Smooth muscle cell (in vitro differentiated cells): ENCODE measurements around the gene SDR42E2. TPM values are rescaled to one million over a fixed set of nuclear protein-coding genes. Genes with fewer than 3 reads are reported as not detected.
A peak's percentile ranks its signal among the peaks of the same experiment; 100 is the strongest.

Experiments
- DNase-seq: peaks from one replicate; lab custom pipeline; 2025; ENCODE audit not compliant: unreplicated experiment; lab: John Stamatoyannopoulos, UW
- H2AFZ ChIP-seq: fragments of 200-600 bp; sonication (generic); 2 replicates; pipeline ENCODE4 v1.6.0; 2016; ENCODE audit warnings: antibody characterized with exemption, low read depth, mild to moderate bottlenecking
- H3F3A ChIP-seq: fragments of 200-600 bp; sonication (generic); 2 replicates; pipeline ENCODE4 v1.6.0; 2017; ENCODE audit warnings: antibody characterized with exemption, low read depth
- H3K27ac ChIP-seq: fragments of 200-600 bp; sonication (generic); 2 replicates; pipeline ENCODE4 v1.5.1; 2016; ENCODE audit warnings: low read depth, mild to moderate bottlenecking
- H3K27me3 ChIP-seq: fragments of 200-600 bp; sonication (generic); 2 replicates; pipeline ENCODE4 v1.6.1; 2016; ENCODE audit warnings: low read depth, mild to moderate bottlenecking
- H3K36me3 ChIP-seq: fragments of 200-600 bp; sonication (generic); 2 replicates; pipeline ENCODE4 v1.5.1; 2016; ENCODE audit warnings: low read depth
- H3K4me1 ChIP-seq: fragments of 200-600 bp; sonication (generic); 2 replicates; pipeline ENCODE4 v1.5.1; 2016; ENCODE audit warnings: low read depth
- H3K4me2 ChIP-seq: fragments of 200-600 bp; sonication (generic); 2 replicates; pipeline ENCODE4 v1.6.0; 2016; ENCODE audit warnings: mild to moderate bottlenecking
- H3K4me3 ChIP-seq: fragments of 200-600 bp; sonication (generic); 2 replicates; pipeline ENCODE4 v1.5.1; 2016; ENCODE audit warnings: mild to moderate bottlenecking
- H3K79me2 ChIP-seq: fragments of 200-600 bp; sonication (generic); 2 replicates; pipeline ENCODE4 v1.6.0; 2016; ENCODE audit warnings: low read depth, mild to moderate bottlenecking
- H3K9ac ChIP-seq: fragments of 200-600 bp; sonication (generic); 2 replicates; pipeline ENCODE4 v1.6.0; 2016; ENCODE audit warnings: low read depth
- H3K9me3 ChIP-seq: fragments of 200-600 bp; sonication (generic); replicated peaks from 2 replicates; pipeline ENCODE4 v1.5.1; 2016; ENCODE audit warnings: low read depth
- H4K20me1 ChIP-seq: fragments of 200-600 bp; sonication (generic); 2 replicates; pipeline ENCODE4 v1.6.0; 2016; ENCODE audit warnings: low read depth
- WGBS: methylation state at CpG from one replicate; pipeline ENCODE4 v1.1.7; 2016; ENCODE audit warnings: low lambda C conversion rate; 5-methylcytosine and 5-hydroxymethylcytosine counted together
- polyA plus RNA-seq: library from polyadenylated mRNA; unstranded; fragments of >200 nt; fragmentation: Nextera tagmentation; extraction: Ambion mirVana; gene quantifications from 2 replicates; pipeline ENCODE4 v1.2.1, GENCODE V29; 2016
- total RNA-seq: library from RNA; depleted of rRNA; stranded (reverse); fragments of >200 nt; gene quantifications from 2 replicates; pipeline ENCODE4 v1.2.3, GENCODE V29; 2014
- TF ChIP-seq, protein P1 (sequence below): fragments of 200-600 bp; sonication (generic); IDR thresholded peaks from 2 replicates; pipeline ENCODE4 v1.5.1; 2017; ENCODE audit warnings: borderline replicate concordance, mild to moderate bottlenecking, antibody characterized with exemption; ENCODE audit not compliant: insufficient read depth, poor library complexity, severe bottlenecking

Gene SDR42E2
- total and polyA plus RNA-seq, 2 experiments from 2014 or later, result 0.18 TPM; not detected in 1

DNA sequence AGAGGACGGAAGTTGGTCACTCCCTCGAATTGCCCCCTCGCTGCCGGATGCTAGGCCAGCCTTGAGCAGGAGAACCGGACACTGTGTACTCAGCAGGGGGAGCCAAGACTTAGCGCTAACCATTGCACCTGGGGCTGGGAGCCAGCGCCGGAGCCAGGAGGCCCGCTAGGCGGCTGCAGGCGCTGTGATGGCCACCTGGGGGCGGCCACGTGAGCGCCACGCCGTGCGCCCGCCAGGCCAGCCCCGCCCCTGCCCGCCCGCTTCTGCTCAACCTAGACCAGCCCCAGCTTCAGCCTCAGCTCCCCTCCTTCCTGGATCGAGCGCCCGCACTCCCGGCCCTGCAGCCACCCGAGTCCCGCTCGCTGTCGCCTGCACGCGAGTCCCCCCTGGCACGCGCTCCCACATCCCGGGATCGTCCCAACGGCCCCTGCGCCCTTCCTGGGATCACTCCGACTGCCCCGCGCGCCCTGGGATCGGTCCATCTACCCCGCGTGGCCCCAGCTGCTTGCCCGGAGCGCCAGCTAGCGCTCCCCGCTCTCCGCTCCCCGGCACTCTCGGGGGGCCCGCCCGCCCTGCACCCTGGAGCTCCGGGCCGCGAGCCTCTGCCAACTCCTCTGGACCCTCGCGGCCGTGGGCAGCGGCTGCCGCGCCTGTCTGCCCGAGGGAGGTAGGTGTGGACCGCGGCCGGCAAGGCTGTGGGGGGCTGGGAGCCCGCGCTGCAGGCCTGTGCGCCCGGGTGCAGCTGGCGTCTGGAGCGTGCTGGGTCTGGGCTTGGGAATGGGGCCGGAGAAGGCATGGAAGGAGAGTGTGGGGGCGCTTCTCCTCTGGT, 43.9 kb downstream of the SDR42E2 start, which contains the start of gene EEF2K:
TSS of gene EEF2K (plus strand) at position 266 of the 829 bp plus-strand sequence. CDS start 19,452 bp downstream, outside the sequence.
- H3K4me2 ChIP-seq, result peak within 1 kb of the TSS; percentile 87

DNA sequence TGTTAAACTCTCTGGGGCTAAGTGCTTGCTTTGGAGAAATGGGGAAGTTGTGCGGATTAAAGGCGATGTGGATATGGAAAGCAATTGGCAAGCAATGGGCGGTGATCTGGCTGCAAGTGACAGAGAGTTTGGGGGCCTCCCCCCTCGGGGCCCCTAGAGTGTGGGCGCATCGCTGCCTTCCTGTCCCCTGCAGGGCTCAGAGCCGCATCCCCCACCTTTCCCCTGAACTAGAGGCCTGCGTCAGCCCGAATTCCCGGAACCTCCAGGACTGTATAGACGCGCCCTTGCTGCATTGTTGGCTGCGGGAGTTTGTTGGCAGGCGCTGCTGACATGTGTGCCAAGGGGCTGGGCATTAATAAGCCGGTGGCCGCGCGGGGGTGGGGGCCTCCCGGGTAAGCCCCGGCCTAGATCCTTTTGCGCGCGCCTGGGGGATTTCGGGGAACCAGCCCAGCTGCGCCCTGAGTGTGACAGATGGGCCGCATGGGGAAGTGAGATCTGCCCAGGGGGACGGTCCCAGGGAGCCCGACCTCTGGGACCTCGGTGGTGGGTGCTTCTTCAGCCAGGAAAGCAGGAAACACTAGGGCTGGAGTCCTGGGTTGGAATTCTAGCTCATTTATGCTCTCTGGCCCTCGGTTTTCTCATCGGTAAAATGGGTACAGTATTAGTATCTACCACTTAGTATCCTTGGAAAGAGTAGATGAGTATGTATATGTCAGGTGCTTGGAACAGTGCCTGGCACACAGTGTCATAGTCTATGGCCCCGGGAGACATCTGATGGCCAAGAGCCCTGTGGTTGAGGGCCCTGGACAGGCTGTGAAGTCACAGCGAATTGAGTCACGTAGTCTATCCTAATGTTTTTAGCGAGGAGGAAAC, 44.8 kb downstream of the SDR42E2 start:
- DNase-seq, result peak; percentile 38
- Histone ChIP-seq H2AFZ (peak overlapping the region; percentile 94), H3K9me3 (no peaks in the 10 kb centered on the region), H3K36me3 (no peaks in the 10 kb centered on the region), H3K9ac (peak overlapping the region; percentile 2), H3K27me3 (no peaks in the 10 kb centered on the region), H3K4me1 (peaks cover 10% of the 10 kb centered on the region), H3K4me3 (peak overlapping the region; percentile 76), H3K27ac (peak overlapping the region; percentile 6), H3K79me2 (peaks cover 50% of the 10 kb centered on the region), H3K4me2 (peak overlapping the region; percentile 87), H4K20me1 (peaks cover 49% of the 10 kb centered on the region), H3F3A (peaks cover 6% of the 10 kb centered on the region)
- TF ChIP-seq, protein P1, sequence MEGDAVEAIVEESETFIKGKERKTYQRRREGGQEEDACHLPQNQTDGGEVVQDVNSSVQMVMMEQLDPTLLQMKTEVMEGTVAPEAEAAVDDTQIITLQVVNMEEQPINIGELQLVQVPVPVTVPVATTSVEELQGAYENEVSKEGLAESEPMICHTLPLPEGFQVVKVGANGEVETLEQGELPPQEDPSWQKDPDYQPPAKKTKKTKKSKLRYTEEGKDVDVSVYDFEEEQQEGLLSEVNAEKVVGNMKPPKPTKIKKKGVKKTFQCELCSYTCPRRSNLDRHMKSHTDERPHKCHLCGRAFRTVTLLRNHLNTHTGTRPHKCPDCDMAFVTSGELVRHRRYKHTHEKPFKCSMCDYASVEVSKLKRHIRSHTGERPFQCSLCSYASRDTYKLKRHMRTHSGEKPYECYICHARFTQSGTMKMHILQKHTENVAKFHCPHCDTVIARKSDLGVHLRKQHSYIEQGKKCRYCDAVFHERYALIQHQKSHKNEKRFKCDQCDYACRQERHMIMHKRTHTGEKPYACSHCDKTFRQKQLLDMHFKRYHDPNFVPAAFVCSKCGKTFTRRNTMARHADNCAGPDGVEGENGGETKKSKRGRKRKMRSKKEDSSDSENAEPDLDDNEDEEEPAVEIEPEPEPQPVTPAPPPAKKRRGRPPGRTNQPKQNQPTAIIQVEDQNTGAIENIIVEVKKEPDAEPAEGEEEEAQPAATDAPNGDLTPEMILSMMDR, result no peak
- WGBS, result 18% methylated on average over 34 of the region's 35 CpGs

More for the DNA sequence above, 43.9 kb downstream of the SDR42E2 start, which contains the start of gene EEF2K:
- Histone ChIP-seq H3K4me1 (peaks cover 10% of the 10 kb centered on the region), H3K27ac (peak within 1 kb of the TSS; percentile 79), H3K9ac (peak within 1 kb of the TSS; percentile 2), H3K4me3 (peak within 1 kb of the TSS; percentile 76), H3K27me3 (no peaks in the 10 kb centered on the region), H3F3A (peaks cover 6% of the 10 kb centered on the region), H3K36me3 (no peaks in the 10 kb centered on the region), H2AFZ (peak within 1 kb of the TSS; percentile 94), H3K9me3 (no peaks in the 10 kb centered on the region), H3K79me2 (peaks cover 44% of the 10 kb centered on the region), H4K20me1 (peaks cover 41% of the 10 kb centered on the region)
- DNase-seq, result peak; percentile 66
- TF ChIP-seq, protein P1, result peak; percentile 49
- under 1% methylated on average over 53 of the region's 74 CpGs for WGBS

GRCh38 chr16:22207715-22208360, 45.5 kb downstream of the SDR42E2 start:
- TF ChIP-seq, protein P1, result no peak
- peaks cover 6% of the 10 kb centered on the region for H3F3A ChIP-seq
- H2AFZ ChIP-seq, result no peak overlapping the region
- peaks cover 55% of the 10 kb centered on the region for H3K79me2 ChIP-seq
- peak overlapping the region; percentile 76 for H3K4me3 ChIP-seq
- WGBS, result 88% methylated on average over 10 of the region's 10 CpGs
- H3K36me3 ChIP-seq, result no peaks in the 10 kb centered on the region
- peaks cover 57% of the 10 kb centered on the region for H4K20me1 ChIP-seq
- H3K9ac ChIP-seq, result no peak overlapping the region
- DNase-seq, result no peak
- peak overlapping the region; percentile 87 for H3K4me2 ChIP-seq
- peaks cover 10% of the 10 kb centered on the region for H3K4me1 ChIP-seq
- H3K27me3 ChIP-seq, result no peaks in the 10 kb centered on the region
- no peaks in the 10 kb centered on the region for H3K9me3 ChIP-seq
- H3K27ac ChIP-seq, result no peak overlapping the region
